HG03342 (cell line): ENCODE measurements around the gene ASB4.
"Not testable (repeated sequence)": the region's sequence is repeated elsewhere in the genome, so short reads cannot be mapped to it uniquely, and the experiment has no call there.

ENCODE experiments used
- ATAC-seq: cut with Tn5 transposase; IDR thresholded peaks from one replicate; pipeline ENCODE4 v1.9.1; 2021; ENCODE audit warnings: mild to moderate bottlenecking, moderate library complexity; ENCODE audit not compliant: unreplicated experiment

The ASB4 gene

GRCh38 chr7:95485391-95486123, at the start of gene ASB4:
ASB4 (plus strand) TSS chr7:95485943; CDS start chr7:95485972, 29 bp downstream.
- no peak for ATAC-seq

- ATAC-seq, result no peak
Measured at GRCh38 chr7:95436407-95436806, 49.3 kb upstream of the ASB4 start.

- no peak for ATAC-seq
Measured at GRCh38 chr7:95440394-95441038, 45.2 kb upstream of the ASB4 start.

GRCh38 chr7:95441042-95441823, 44.5 kb upstream of the ASB4 start:
- no peak for ATAC-seq

DNA sequence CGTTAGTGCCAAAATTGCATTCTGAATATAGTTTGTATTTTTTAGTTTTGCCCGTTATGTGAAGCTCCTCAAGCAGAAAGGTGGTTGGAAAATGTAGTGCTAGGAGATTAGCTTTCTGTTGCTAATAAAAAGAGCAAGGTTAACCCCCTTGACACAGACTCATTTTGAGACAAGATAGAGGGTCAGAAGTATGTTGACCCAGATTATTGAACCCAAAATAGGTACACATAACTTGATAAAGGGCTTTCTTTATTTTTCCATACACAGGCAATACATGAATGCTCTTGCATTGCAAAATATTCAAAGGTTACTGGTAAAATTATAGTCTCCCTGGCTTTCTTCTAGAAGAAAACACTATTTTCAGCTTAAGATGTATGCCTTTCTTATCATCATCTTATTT, 40.9 kb upstream of the ASB4 start:
- ATAC-seq, result no peak

DNA sequence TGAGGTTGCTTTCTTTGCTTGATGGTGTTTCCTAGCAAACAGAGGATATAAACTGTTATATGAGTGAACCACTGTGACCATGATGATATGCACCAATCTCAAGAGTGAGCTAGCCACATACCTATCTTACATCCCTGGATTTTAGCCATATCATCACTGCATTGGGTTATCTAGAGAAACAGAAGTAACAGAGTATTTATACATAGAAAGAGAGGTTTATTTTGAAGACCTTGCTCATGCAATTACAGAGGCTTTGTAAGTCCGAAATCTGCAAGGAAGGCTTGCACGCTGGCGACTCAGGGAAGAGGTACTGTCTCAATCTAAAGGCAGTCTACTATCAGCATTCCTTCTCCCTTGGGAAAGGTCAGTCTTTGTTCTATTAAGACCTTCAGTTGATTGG, 39.1 kb upstream of the ASB4 start:
- ATAC-seq, result no peak

- ATAC-seq, result peak; percentile 79
Measured at GRCh38 chr7:95454438-95455045, 31.2 kb upstream of the ASB4 start.

- ATAC-seq, result no peak
Measured at GRCh38 chr7:95457947-95458346, 27.8 kb upstream of the ASB4 start.

- not testable (repeated sequence) for ATAC-seq
Measured at GRCh38 chr7:95460653-95461052, 25.1 kb upstream of the ASB4 start.

- ATAC-seq, result no peak
Measured at GRCh38 chr7:95467912-95468607, 17.7 kb upstream of the ASB4 start.

DNA sequence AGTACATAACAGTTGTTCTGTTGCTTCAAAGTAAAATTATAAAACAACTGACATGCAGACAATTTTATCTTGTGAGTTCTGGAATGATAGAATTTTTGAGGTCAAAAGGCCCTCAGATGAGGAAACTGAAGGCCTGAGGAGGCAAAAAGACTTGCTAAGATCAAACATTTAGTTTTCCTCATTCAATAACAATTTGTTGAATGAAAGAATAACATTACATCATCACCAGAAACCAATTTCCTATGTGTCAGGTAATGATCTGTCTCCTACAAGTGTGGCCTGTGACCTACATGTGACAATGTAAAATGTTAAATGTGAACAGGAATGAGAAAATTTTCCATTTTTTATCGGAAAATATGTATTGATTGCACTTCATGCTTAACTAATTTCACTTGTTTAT, 16.6 kb upstream of the ASB4 start:
- ATAC-seq, result no peak

DNA sequence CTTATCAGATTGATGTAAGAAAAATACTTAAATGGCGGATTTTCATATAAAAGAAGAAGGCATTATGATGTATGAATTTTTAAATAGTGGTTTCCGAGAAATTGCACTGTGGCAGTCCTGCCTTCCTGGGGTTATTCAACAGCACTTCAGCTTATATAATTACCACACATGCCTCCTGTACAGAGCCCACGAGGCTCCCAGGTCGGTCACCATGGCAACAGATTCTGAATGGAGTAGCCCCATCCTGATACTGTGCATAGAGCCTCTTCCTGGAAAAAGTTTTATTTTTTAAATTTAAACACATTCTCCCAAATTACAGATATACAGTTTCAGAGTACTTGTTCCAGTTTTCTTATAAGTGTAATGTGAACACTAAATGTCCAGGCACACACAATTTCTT, 15.9 kb upstream of the ASB4 start:
- ATAC-seq, result no peak

- ATAC-seq, result peak; percentile 99
Measured at GRCh38 chr7:95470452-95470851, 15.3 kb upstream of the ASB4 start.

DNA sequence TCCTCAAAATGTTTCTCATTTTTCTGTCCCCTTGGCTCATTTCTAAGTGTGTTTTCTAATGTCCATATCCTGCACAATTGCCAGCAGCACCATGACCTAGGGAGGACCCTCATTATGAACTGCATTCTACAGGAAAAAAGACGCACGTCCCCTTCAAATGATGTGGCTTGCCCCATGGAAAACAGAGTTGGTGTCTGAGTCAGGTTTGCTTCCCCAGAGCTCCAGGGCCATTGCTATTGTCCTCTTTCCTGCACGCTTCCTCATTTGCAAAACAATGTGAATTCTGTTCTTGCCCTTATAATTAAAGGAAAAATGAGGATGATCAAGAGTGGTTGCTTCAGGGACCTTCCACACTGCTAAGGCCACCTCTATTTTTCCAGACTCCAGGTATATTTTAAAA, 14.7 kb upstream of the ASB4 start:
- no peak for ATAC-seq

DNA sequence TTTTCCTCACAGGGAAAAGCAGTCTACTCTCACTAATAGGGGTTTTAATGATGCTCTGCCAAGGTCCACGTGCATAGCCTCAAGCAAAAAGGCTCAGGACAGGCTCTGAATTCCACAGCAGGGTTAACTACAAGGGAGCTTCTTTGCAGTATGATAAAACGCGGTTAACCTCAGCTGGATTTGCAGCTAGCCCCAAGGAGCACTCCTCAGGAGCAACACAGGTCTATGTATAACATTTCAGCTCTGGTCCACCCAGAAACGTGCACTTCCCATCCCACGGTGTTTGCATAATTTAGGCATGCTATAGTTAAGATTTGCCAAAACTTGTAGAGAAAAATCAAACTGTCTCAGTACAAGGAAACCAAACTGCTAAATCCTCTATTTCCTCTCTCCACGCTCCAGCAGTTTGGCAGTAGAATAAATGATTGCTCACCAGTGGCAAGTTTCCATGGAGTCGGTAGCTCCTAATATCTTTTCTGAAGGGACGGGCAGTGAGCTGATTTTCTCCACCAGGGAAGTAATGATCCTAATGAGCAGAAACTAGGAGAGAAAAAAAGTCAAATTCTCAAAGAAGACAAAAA, 13.1 kb upstream of the ASB4 start:
- no peak for ATAC-seq

DNA sequence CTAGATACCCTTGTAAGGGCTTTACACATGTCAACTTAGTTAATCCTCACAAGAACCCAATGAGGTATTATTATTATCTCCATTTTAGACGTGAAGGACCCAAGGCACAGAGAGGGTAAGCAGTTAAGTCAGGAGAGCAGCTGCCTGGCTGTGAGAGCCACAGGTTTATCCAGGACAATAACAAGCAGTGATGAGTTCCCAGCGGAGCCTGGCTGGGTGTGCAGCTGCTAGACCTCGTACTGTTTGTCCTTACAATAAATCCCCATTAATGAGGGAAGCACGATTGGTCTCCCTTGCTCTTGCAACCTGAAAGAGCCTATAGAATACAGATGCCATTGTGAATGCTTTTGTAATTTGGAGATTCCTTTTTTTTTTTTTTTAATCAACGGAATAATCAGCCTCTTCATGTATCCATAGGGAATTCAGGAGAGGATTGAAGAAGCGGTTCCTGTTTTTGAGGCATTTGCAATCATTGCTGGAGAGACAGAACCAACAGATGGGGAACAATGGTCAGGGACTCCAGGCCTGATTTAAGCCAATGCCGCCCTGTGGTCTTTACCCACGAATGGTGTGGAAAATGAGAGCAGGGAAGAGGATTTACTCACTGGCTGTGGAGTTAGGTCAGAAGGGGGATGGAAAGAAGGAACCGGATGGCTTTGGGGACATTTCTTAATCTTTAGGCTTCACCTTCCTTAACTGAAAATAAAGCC, 12.3 kb upstream of the ASB4 start:
- no peak for ATAC-seq

GRCh38 chr7:95476072-95476847, 9.5 kb upstream of the ASB4 start:
- ATAC-seq, result no peak

- peak; percentile 58 for ATAC-seq
Measured at GRCh38 chr7:95476904-95477594, 8.7 kb upstream of the ASB4 start.
